Stimulated activated CD4-positive, alpha-beta T cell treated with anti-CD3 and anti-CD28 coated beads, TNF-alpha, amount 100 ng/mL, for 48 hours (primary cell): ENCODE measurements around the gene GPR141.

Experiments
- DNase-seq, 3 donors: peaks; one replicate each; pipeline ENCODE4 v3.0.0-alpha.2; 2020; ENCODE audit warnings: low read depth in 3 of 3

Gene GPR141

DNA sequence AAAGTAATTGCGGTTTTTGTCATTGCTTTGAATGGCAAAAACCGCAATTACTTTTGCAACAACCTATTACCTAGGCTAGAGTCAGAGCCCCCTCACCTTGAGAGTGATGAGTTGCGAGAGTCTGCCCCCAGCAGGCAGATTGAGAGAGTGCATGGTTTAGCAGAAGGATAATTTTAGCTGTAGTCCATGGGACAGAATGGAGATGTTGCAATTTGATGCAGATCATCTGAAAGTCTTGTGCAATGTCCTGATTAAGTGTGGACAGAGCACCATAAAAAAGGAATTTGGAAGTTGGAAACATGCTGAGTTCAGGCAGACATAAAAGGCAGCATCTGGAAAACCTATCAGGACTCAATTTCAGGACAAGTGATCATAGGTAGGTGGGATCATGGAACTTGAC lies 48.7 kb downstream of the GPR141 start:
- DNase-seq = no peak

DNA sequence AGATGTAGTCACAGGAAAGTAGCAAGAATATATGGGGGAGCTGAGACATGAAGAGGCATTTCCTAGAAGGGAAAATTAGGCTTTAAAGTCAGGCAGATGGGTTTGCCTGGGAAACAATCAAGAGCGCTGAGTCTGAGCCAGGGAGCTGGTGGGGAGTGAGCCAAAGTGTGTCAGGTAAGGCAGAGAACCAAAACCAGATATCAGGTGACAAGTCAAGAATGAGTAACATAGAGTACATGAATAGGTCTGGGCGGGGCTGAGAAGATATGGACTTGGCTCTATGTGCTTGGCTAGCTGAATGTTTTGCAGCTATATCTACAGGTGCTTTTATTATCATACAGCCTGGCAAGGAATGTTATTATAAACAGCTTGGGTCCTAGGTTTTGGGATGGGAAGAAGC lies 49.3 kb downstream of the GPR141 start:
- DNase-seq = no peak

- DNase-seq = no peak
Measured at GRCh38 chr7:37735196-37735595, 51.6 kb downstream of the GPR141 start.

DNA sequence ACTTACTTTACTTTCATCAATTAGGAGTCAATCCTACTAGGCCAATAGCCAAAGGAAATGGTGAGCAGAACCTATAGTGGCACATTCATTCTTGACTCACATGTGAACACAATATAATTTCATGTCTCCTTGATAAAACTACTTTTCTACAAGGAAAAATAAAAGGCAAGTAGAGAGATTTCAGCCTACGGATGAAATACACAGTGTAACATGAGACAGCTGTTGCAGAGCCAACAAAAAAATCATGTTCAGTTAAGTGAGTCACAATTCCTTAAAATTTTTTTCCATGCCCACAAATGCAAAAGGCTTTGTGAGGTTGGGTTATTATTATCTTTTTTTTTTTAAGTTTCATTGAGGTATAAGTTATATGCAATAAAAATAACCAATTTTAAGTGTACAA lies 54.8 kb downstream of the GPR141 start:
- no peak for DNase-seq

GRCh38 chr7:37740398-37740797 lies 56.8 kb downstream of the GPR141 start:
- no peak for DNase-seq

GRCh38 chr7:37741776-37742175 lies 58.2 kb downstream of the GPR141 start:
- DNase-seq = no peak

DNA sequence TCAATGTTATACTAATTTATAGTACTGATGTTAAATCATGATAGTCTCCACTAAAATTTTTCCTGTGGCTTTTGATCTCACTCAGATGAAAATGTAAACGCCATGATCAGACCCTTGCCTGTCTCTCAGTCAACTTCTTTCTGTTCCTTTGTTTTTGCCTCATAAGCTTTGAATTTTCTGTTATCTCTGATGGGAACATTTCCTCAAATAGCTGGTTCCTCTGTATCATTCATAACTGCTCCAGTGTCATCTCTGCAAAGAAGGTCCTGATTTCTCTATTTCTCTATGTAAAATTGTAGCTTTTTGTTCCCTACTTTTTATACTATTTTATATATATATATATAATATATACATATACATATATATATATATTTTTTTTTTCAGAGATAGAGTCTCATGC lies 67.5 kb downstream of the GPR141 start:
- DNase-seq = no peak

DNA sequence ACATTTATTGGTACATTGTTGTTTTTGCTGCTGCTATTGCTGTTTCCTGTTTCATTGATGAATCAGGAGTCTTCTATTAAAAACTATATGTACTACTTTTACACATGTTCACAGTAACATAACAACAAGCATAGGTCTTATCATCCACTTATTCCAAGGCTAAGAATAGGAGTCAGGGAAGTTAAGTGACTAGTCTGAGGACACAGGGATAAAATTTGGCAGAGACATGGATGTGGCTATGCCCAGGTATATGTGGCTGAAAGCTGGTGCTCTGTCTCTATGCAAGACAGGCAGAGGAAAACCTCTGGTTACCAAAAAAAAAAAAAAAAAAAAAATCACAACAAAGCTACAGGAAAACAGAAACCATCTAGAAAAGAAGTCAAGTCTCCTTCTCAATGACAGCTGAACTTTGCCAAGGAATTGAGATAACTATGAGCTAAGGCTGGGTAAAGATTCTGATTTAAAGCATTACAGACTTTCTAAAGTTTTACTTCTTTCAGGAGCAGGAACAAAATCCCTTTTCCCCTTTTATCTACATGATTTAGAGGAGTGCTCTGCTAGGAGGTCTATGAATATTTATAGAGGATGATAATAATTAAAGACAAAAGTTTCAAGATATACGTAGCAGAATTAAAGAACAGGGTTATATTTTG lies 70.0 kb downstream of the GPR141 start:
- no peak for DNase-seq

GRCh38 chr7:37756797-37757551 lies 73.4 kb downstream of the GPR141 start:
- DNase-seq = no peak

DNA sequence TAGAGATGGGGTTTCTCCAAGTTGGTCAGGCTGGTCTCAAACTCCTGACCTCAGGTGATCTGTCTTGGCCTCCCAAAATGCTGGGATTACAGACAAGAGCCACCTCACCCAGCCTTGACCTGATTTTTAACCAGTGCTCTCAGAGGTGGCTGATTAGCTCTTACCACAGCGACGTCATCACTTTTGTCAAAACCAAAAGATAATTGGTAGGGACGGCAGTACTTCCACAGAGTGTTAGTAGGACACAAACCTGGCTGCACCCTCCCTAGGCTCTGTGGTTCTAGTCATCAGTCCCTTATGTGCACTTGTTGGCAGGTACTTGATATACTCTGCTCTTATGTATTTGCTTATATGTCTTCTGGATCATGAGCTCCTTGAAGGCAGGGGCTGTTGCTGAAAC lies 74.0 kb downstream of the GPR141 start:
- no peak for DNase-seq

- no peak for DNase-seq
Measured at GRCh38 chr7:37758501-37759045, 75.0 kb downstream of the GPR141 start.

DNA sequence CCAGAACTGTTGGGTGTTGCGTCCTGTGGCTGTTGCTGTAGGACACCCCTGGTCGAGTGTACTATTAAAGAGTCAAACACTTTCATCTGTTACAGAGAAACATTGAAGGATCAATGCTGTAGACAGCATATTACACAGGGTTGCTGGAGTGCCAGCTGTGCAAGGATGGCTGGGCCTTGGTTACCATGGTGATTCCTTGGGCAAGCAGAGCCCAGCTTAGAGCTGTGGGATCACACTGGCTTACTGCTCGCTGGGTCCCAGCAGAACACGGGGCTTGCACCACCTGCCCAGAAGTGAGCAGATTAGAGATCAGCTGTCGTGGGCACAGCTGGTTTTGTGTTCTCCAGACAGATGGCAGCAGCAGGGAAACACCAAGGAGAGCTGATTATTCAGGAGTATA lies 76.0 kb downstream of the GPR141 start:
- DNase-seq = no peak

DNA sequence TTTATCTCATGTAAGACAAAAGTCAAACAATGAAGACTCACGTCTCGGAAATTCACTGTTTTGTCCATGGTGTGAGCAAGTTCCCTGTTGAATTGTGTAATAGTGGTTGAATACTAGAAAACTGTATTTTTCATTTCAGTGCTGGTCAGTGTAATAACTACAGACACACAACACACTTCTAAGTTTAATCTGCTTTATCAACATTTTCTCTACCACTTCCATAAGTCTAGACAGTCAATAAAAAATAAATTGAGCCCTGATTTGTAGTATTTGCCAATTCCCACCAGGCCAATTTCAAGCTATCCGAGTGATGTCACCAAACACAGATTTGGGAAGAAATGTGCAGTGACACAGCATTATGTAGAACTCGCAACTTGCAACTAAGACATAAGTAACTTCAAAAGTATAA lies 81.9 kb downstream of the GPR141 start:
- no peak for DNase-seq

GRCh38 chr7:37765872-37766525 lies 82.4 kb downstream of the GPR141 start:
- DNase-seq = no peak

DNA sequence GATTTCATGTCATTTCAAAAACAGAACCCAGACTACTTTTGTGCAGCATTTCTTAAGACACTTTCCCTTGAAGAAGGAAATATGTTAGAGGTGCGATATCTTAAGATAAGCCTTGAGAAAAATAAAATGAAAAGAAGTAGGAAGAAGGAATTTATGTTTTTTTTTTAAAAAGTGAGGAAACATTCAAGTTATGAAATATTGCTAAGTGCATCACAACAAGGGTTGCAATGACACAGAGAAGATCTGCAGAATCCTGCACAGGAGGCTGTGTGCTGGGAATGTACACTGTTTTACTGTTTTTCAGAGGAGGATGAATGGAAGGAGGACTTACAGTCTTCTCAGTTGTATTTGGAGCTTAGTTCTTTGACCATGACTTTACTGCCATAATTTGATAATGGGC lies 85.0 kb downstream of the GPR141 start:
- no peak for DNase-seq

DNA sequence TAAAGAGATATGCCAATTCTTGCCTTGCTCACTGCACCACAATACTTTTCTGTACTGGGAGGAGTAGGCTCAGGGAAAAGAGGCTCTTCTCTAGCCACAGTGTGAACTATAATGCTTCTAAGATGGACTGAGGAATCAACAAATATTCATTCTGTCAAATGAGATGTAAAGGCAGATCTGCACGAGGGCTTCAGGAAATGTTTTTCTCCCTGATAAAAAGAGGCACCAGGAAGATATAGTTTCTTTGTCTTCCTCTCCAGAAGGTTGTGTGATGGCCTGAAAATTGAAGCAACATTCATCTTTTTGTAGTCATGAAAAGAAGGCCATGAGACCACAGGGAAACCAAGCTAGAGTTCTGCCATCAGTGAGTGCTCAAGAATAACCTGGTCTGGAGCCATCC lies 85.7 kb downstream of the GPR141 start:
- no peak for DNase-seq

GRCh38 chr7:37769726-37770125 lies 86.2 kb downstream of the GPR141 start:
- no peak for DNase-seq

- DNase-seq = no peak
Measured at GRCh38 chr7:37770838-37771237, 87.3 kb downstream of the GPR141 start.

DNA sequence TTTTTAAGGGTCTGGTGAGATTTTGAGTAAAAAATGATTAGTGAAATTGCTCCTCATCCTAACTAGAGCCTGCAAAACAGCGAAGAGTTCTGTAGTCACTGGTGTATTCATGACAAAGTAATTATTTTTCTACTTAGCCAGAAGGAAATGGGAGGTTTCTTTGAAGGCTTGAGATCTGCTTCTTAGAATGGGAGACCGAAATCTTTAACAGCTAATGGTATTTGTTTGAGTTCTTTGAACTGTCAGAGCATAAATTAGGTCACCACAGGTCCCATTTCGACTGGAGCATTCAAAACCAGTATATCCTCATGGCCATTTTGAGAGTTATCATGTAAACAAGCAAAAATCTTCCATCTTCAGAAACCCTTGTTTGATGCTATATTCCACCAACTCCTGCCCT lies 87.8 kb downstream of the GPR141 start:
- no peak for DNase-seq

DNA sequence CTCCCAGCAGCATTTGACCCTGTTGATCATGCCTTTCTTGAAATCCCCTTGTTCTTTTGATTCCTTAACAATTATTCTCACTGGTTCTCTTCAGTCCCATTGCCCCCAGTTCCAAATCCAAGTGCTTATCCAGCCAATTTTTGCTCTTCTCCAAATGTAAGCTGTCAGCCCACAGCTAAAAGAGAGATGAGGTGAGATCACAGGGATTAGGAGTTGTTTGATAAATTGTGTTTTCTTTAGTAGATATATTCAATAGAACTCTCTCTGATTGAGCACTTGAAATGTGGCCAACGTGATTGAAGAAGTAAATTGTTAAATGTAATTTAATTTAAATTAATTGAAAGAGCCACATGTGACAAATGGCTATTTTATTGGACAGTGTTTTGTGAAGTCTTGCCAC lies 88.2 kb downstream of the GPR141 start:
- DNase-seq = no peak

DNA sequence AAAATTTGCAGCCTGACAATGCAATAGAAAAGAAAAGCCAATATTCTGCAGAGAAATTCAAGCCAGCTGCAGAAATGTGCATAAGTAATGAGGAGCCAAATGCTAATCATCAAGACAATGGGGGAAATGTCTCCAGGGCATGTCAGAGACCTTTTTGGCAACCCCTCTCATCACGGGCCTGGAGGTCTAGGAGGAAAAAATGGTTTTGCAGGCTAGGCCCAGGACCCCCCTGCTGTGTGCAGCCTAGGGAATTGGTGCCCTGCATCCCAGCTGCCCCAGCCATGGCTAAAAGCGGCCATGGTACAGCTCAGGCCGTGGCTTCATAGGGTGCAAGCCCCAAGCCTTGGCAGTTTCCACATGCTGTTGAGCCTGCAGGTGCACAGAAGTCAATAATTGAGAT lies 92.4 kb downstream of the GPR141 start:
- no peak for DNase-seq

DNA sequence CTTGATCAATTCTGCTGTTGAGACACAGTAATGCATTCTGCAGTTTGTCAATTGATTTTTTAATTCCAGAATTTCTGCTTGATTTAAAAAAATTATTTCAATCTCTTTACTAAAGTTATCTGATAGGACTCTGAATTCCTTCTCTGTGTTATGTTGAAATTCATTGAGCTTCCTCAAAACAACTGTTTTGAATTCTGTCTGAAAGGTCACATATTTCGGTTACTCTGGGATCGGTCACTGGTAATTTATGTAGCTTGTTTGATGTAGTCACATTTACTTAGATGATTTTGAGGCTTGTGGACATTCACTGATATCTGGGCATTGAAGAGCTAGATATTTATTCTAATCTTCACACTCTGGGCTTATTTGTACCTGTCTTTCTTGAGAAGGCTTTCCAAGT lies 97.6 kb downstream of the GPR141 start:
- DNase-seq = no peak

DNA sequence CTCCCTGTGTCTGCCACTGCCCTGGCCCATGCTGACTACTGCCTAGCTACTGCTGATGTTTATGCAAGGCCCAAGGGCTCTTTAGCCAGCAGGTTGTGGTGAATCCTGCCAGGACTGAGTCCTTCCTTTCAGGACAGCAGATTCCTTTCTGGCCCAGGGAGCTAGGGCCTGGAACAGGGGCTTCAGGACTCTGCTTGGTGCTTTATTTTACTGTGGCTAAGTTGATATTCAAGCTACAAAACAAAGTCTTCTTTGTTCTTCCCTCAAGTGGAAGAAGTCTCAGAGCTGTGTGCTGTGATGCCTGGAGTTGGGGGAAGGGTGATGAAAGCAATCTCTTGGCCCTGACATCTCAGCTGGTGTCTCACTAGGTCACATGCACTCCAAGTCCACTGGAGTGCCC lies 98.6 kb downstream of the GPR141 start:
- no peak for DNase-seq
